ENCODE data around the gene MUC13. TPM values are rescaled to one million over a fixed set of nuclear protein-coding genes. Genes with fewer than 3 reads are reported as not detected.

The MUC13 gene
- total RNA-seq, 4 donors from 2014 or later, result 0.46 TPM; not detected in 3

Other genes starting within 250 kb of the MUC13 start
- 10 to 100 TPM in 3 of 4 donors, 1 to 10 TPM in 1; 9.1 to 34.3 (median 21.1) TPM for gene UMPS, start 204.3 kb downstream of the MUC13 start, total RNA-seq
- gene ITGB5, start 47.4 kb downstream of the MUC13 start, total RNA-seq, result 100 to 1,000 TPM; 114 to 284 (median 188) TPM
- 10 to 100 TPM; 47.8 to 91.7 (median 76.8) TPM for gene HEG1, start 121.2 kb upstream of the MUC13 start, total RNA-seq

Measured in esophagus muscularis mucosa (tissue), 4 donors.